Thyroid gland (tissue), 4 donors: ENCODE data around the gene LRRC36. TPM values are rescaled to one million over a fixed set of nuclear protein-coding genes. Genes with fewer than 3 reads are reported as not detected.

Experiments used
- DNase-seq, 2 donors: peaks; one replicate each; pipeline ENCODE4 v3.0.0-alpha.2; 2019
- H3K27ac ChIP-seq, 3 donors: fragments of 200-600 bp; sonication (generic); 1 replicate in 2 of 3; 2 replicates in 1 of 3; pipeline ENCODE4 v1.5.1; 2016 to 2019; ENCODE audit warnings: mild to moderate bottlenecking in 1 of 3, moderate library complexity in 1 of 3
- H3K27me3 ChIP-seq: fragments of 200-600 bp; sonication (generic); one replicate; pipeline ENCODE4 v1.5.1; 2019
- H3K36me3 ChIP-seq, 2 donors: fragments of 200-600 bp; sonication (generic); one replicate each; pipeline ENCODE4 v1.5.1; 2016 to 2019
- H3K4me1 ChIP-seq, 2 donors: fragments of 200-600 bp; sonication (generic); one replicate each; pipeline ENCODE4 v1.5.1; 2017 to 2019
- H3K4me3 ChIP-seq, 3 donors: fragments of 200-600 bp; sonication (generic); replicated peaks in 1 of 3; 1 replicate in 2 of 3; 2 replicates in 1 of 3; pipeline ENCODE4 v1.5.1; 2016; ENCODE audit warnings: mild to moderate bottlenecking in 1 of 3
- H3K9me3 ChIP-seq: fragments of 200-600 bp; sonication (generic); one replicate; pipeline ENCODE4 v1.5.1; 2017
- CTCF ChIP-seq, 6 experiments: fragments of 200-600 bp in 3 of 6; fragments of 450-650 bp in 3 of 6; sonication (generic) in 3 of 6; IDR thresholded peaks; one replicate each; pipeline ENCODE4 v1.5.1; 2016 to 2019; ENCODE audit warnings: antibody characterized with exemption in 6 of 6, mild to moderate bottlenecking in 2 of 6, inconsistent platforms in 1 of 6, moderate library complexity in 1 of 6
- POLR2A ChIP-seq, 2 donors: fragments of 450-650 bp; IDR thresholded peaks; one replicate each; pipeline ENCODE4 v1.6.1; 2017; ENCODE audit warnings: antibody characterized with exemption in 2 of 2, mild to moderate bottlenecking in 2 of 2, moderate library complexity in 1 of 2
- WGBS, 2 donors: methylation state at CpG; one replicate each; pipeline ENCODE4 v1.1.5; 2017; 5-methylcytosine and 5-hydroxymethylcytosine counted together
- intact Hi-C: fragments of 100-400 bp; cut with DNase I; formaldehyde crosslinking; loops from one replicate; pipeline ENCODE4 v1.15.1; 2023
- total RNA-seq, 4 donors: library from RNA; depleted of rRNA; stranded (reverse); fragments of >200 nt; gene quantifications; one replicate each; pipeline ENCODE4 v1.2.3, GENCODE V29; 2016

The LRRC36 gene
- total RNA-seq, 4 donors from 2014 or later, result 0.22 TPM; not detected in 3

DNA sequence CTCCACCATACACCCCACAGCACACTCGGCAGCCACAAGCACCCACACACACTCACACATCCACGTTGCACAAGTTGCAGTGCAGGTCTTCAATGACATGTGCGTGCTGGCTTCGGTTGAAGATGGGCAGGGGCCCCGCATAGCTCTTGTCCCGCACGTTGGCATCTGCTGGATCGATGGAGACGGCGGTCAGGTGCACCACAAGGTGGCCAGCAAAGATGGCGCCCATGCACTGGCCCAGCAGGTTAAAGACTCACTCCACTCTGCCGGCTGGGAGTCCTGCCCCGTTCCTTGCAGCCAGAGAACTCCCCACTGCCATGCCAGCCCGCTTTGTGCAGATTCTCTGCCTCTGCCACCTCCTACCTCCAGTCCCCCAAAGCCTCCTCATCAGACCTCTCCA is 74.3 kb downstream of the LRRC36 start:
- DNase-seq, result no peak
- H3K4me1 ChIP-seq, result peaks cover 17 to 51% of the 10 kb centered on the region in 2 donors
- H3K27me3 ChIP-seq, result no peaks in the 10 kb centered on the region
- no peaks in the 10 kb centered on the region for H3K9me3 ChIP-seq
- H3K36me3 ChIP-seq, result no peaks in the 10 kb centered on the region
- TF ChIP-seq CTCF (IDR thresholded peaks at IDR 0.05) (no peak), POLR2A (IDR thresholded peaks at IDR 0.05) (no peak)
- no peak overlapping the region for H3K4me3 ChIP-seq
- WGBS, 2 donors, result 94 to 95% methylated on average over 14 of the region's 14 CpGs
- H3K27ac ChIP-seq, result no peak overlapping the region
- intact Hi-C loops, result no loop called here

- H3K27ac ChIP-seq, result peak overlapping the region; percentile 23 to 76 (median 61)
- DNase-seq, result no peak
- no peak overlapping the region for H3K4me3 ChIP-seq
- 83% methylated on average over 12 of the region's 12 CpGs for WGBS, 2 donors
- peaks cover 10 to 28% of the 10 kb centered on the region in 2 donors for H3K4me1 ChIP-seq
- H3K36me3 ChIP-seq, result no peaks in the 10 kb centered on the region
- H3K9me3 ChIP-seq, result no peaks in the 10 kb centered on the region
- TF ChIP-seq CTCF (IDR thresholded peaks at IDR 0.05) (no peak), POLR2A (IDR thresholded peaks at IDR 0.05) (no peak)
- no peaks in the 10 kb centered on the region for H3K27me3 ChIP-seq
- intact Hi-C loops, result no loop called here
Observed at GRCh38 chr16:67403976-67404555, 77.5 kb downstream of the LRRC36 start.

DNA sequence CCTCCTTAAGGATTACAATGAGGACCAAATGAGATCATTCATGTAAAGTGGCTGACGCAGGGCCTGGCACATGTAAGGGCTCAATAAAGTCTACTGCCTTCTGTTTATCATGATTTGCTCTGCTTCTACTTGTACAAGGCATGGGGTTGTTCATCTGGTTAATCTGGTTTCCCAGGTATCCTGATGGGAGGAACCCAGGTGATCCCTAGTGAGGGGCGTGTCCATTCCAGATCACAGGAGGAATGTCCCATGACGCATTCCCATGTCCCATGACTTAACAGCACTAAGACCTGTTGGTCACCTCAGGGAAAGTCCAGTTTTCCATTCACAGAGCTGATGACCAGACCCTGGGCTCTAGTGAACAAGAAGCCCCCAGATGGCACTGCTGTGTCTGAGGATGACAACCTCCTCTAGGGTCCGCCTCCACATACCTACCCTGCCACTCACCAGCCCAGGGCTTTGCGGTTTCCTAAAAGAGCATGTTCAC is 78.2 kb downstream of the LRRC36 start:
- WGBS, 2 donors, result 78 to 87% methylated on average over 5 of the region's 5 CpGs
- H3K9me3 ChIP-seq, result no peaks in the 10 kb centered on the region
- no peaks in the 10 kb centered on the region for H3K27me3 ChIP-seq
- H3K36me3 ChIP-seq, result no peaks in the 10 kb centered on the region
- TF ChIP-seq POLR2A (IDR thresholded peaks at IDR 0.05) (peak in 1 of 2 donors; percentile 25), CTCF (IDR thresholded peaks at IDR 0.05) (no peak)
- H3K4me1 ChIP-seq, result peaks cover 4 to 21% of the 10 kb centered on the region in 2 donors
- intact Hi-C loops, result no loop called here
- DNase-seq, result peak; percentile 62 to 75
- H3K27ac ChIP-seq, result peak overlapping the region; percentile 61 to 86 (median 76)
- H3K4me3 ChIP-seq, result no peak overlapping the region

GRCh38 chr16:67405336-67405735 is 78.7 kb downstream of the LRRC36 start:
- no peaks in the 10 kb centered on the region for H3K27me3 ChIP-seq
- intact Hi-C loops, result no loop called here
- no peak for TF ChIP-seq CTCF (IDR thresholded peaks at IDR 0.05)
- no peak for TF ChIP-seq POLR2A (IDR thresholded peaks at IDR 0.05)
- H3K36me3 ChIP-seq, result no peaks in the 10 kb centered on the region
- DNase-seq, result no peak
- peaks cover 4 to 20% of the 10 kb centered on the region in 2 donors for H3K4me1 ChIP-seq
- WGBS, 2 donors, result 92% methylated on average over 8 of the region's 8 CpGs
- H3K27ac ChIP-seq, result peak overlapping the region; percentile 61 to 86 (median 76)
- no peak overlapping the region for H3K4me3 ChIP-seq
- no peaks in the 10 kb centered on the region for H3K9me3 ChIP-seq

GRCh38 chr16:67406111-67406971 is 79.7 kb downstream of the LRRC36 start:
- no peak for DNase-seq
- Histone ChIP-seq H3K27me3 (no peaks in the 10 kb centered on the region), H3K36me3 (no peaks in the 10 kb centered on the region), H3K27ac (peak overlapping the region in 2 of 3 donors; percentile 10 to 61), H3K4me3 (no peak overlapping the region), H3K9me3 (no peaks in the 10 kb centered on the region), H3K4me1 (peaks cover 4 to 20% of the 10 kb centered on the region in 2 donors)
- no peak for TF ChIP-seq CTCF (IDR thresholded peaks at IDR 0.05)
- intact Hi-C loops, result no loop called here
- 77 to 78% methylated on average over 14 to 18 of the region's 18 CpGs for WGBS, 2 donors
